ENCODE results near the gene POLD4. TPM values are rescaled to one million over a fixed set of nuclear protein-coding genes. Genes with fewer than 3 reads are reported as not detected.

The POLD4 gene
- total RNA-seq, 2 experiments from 2014 or later, result 31.7 to 39.5 TPM

GRCh38 chr11:67376873-67377808 lies 23.8 kb upstream of the POLD4 start:
- no peaks in the 10 kb centered on the region for H3K9me3 Mint-ChIP-seq
- H3K27me3 Mint-ChIP-seq, result peaks cover 26% of the 10 kb centered on the region
- CTCF ChIA-PET, result interaction anchor here (0.7 to 5.6 kb wide), 5 partner anchors 13 to 261 kb away, joined by 3 to 24 read pairs (median 9); no protein-coding TSS in a partner anchor
- Histone ChIP-seq H3K4me1 (ENCODE audit: insufficient read depth, low read length) (peaks cover 38% of the 10 kb centered on the region), H3K9me3 (ENCODE audit: control insufficient read depth in 1 of 2, insufficient read depth in 1 of 2, low read length in 2 of 2) (no peaks in the 10 kb centered on the region), H3K4me3 (ENCODE audit: low read length) (no peak overlapping the region), H3K27me3 (ENCODE audit: control insufficient read depth in 1 of 2, insufficient read depth in 2 of 2, low read length in 2 of 2) (peaks cover 6 to 16% of the 10 kb centered on the region in 2 experiments), H3K36me3 (ENCODE audit: insufficient read depth, low read length) (no peaks in the 10 kb centered on the region), H3K27ac (ENCODE audit: low read depth in 1 of 2, low read length in 2 of 2) (no peak overlapping the region)
- intact Hi-C loops (cut with DNase I, micrococcal nuclease), result no loop called here
- H3K36me3 Mint-ChIP-seq (ENCODE audit: low read depth), result peaks cover 5% of the 10 kb centered on the region
- H3K4me3 Mint-ChIP-seq, result peak overlapping the region; percentile 38
- TF ChIP-seq CTCF (IDR thresholded peaks at IDR 0.05), result no peak
- ATAC-seq (ENCODE audit: poor library complexity), result no peak
- POLR2A ChIA-PET, result interaction anchor here (1.1 to 3.2 kb wide), 3 partner anchors 9 to 24 kb away, joined by 3 to 16 read pairs (median 5); partner anchors contain the start of gene POLD4
- DNase-seq, result no peak
- H3K27ac Mint-ChIP-seq, result no peak overlapping the region
- H3K4me1 Mint-ChIP-seq (ENCODE audit: low read depth), result peaks cover 22% of the 10 kb centered on the region

- Mint-ChIP-seq H3K27me3 (peaks cover 34% of the 10 kb centered on the region), H3K4me3 (peak overlapping the region; percentile 38), H3K36me3 (ENCODE audit: low read depth) (peaks cover 5% of the 10 kb centered on the region), H3K4me1 (ENCODE audit: low read depth) (peaks cover 30% of the 10 kb centered on the region), H3K27ac (no peak overlapping the region), H3K9me3 (no peaks in the 10 kb centered on the region)
- no peaks in the 10 kb centered on the region for H3K36me3 ChIP-seq (ENCODE audit: insufficient read depth, low read length)
- ATAC-seq (ENCODE audit: poor library complexity) (no peak), DNase-seq (no peak)
- no peak overlapping the region for H3K27ac ChIP-seq (ENCODE audit: low read depth in 1 of 2, low read length in 2 of 2)
- TF ChIP-seq CTCF (IDR thresholded peaks at IDR 0.05), result no peak
- no peaks in the 10 kb centered on the region for H3K9me3 ChIP-seq (ENCODE audit: control insufficient read depth in 1 of 2, insufficient read depth in 1 of 2, low read length in 2 of 2)
- peaks cover 45% of the 10 kb centered on the region for H3K4me1 ChIP-seq (ENCODE audit: insufficient read depth, low read length)
- peaks cover 6 to 16% of the 10 kb centered on the region in 2 experiments for H3K27me3 ChIP-seq (ENCODE audit: control insufficient read depth in 1 of 2, insufficient read depth in 2 of 2, low read length in 2 of 2)
- ChIA-PET CTCF (interaction anchor here (1.9 to 5.6 kb wide), 4 partner anchors 14 to 31 kb away, joined by 7 to 24 read pairs (median 11); no protein-coding TSS in a partner anchor), POLR2A (interaction anchor here (0.6 to 3.2 kb wide), 5 partner anchors 8 to 42 kb away, joined by 3 to 16 read pairs (median 3); partner anchors contain the start of gene POLD4)
- intact Hi-C loops (cut with DNase I, micrococcal nuclease), result no loop called here
- no peak overlapping the region for H3K4me3 ChIP-seq (ENCODE audit: low read length)
These were observed 22.9 kb upstream of the POLD4 start for GRCh38 chr11:67376063-67376820.

GRCh38 chr11:67375320-67376055 lies 22.1 kb upstream of the POLD4 start:
- peaks cover 37% of the 10 kb centered on the region for H3K4me1 Mint-ChIP-seq (ENCODE audit: low read depth)
- H3K27me3 ChIP-seq (ENCODE audit: control insufficient read depth in 1 of 2, insufficient read depth in 2 of 2, low read length in 2 of 2), result peaks cover 6 to 16% of the 10 kb centered on the region in 2 experiments
- no peak overlapping the region for H3K27ac ChIP-seq (ENCODE audit: low read depth in 1 of 2, low read length in 2 of 2)
- no peak for TF ChIP-seq CTCF (IDR thresholded peaks at IDR 0.05)
- DNase-seq (no peak), ATAC-seq (ENCODE audit: poor library complexity) (no peak)
- H3K4me3 Mint-ChIP-seq, result peak overlapping the region; percentile 58
- peaks cover 5% of the 10 kb centered on the region for H3K36me3 Mint-ChIP-seq (ENCODE audit: low read depth)
- peaks cover 48% of the 10 kb centered on the region for H3K4me1 ChIP-seq (ENCODE audit: insufficient read depth, low read length)
- no peak overlapping the region for H3K27ac Mint-ChIP-seq
- no peaks in the 10 kb centered on the region for H3K36me3 ChIP-seq (ENCODE audit: insufficient read depth, low read length)
- CTCF ChIA-PET, result interaction anchor here (1.9 to 5.6 kb wide), 4 partner anchors 14 to 30 kb away, joined by 7 to 24 read pairs (median 11); no protein-coding TSS in a partner anchor
- no peaks in the 10 kb centered on the region for H3K9me3 ChIP-seq (ENCODE audit: control insufficient read depth in 1 of 2, insufficient read depth in 1 of 2, low read length in 2 of 2)
- peaks cover 40% of the 10 kb centered on the region for H3K27me3 Mint-ChIP-seq
- POLR2A ChIA-PET, result interaction anchor here (0.6 to 3.2 kb wide), 6 partner anchors 8 to 43 kb away, joined by 3 to 16 read pairs (median 3); partner anchors contain the start of gene POLD4
- no peak overlapping the region for H3K4me3 ChIP-seq (ENCODE audit: low read length)
- H3K9me3 Mint-ChIP-seq, result no peaks in the 10 kb centered on the region
- intact Hi-C loops (cut with DNase I, micrococcal nuclease), result no loop called here
